ENCODE measurements around the gene ADCY2.

The ADCY2 gene

DNA sequence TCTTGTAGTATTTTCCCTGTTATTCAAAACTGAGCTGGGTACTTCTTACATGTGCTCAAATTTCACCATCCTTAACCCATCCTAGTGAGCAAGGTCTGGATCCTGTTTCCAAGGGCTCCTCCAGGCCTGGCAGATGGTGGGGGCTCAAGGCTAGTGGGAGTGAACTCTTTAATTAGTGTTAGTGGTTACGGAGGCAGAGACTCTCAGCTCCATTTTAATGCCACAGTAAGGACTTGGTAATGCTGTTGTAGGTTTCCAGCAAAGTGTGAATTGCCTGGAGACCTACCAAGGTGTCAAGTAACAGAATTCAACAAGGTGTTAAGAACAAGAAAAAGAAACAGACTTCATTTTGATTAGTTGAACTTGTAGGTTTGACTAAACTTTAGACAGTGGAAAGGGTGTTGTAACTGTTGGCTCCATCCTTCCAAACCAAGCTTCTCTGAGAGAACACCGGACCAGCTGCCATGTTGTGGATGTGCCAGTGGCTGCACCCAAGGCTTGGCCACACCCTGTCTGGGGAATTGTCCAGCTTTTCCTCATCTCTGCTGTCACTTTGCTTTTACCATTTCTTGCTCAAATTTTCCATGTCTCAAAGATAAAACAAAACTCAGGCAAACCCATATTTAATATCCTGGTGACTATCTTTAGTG is 98.7 kb downstream of the ADCY2 start:
- DNase-seq, result peak in 2 of 10 donors; percentile 37 to 54
- intact Hi-C loops (cut with DNase I), result no loop called here

DNA sequence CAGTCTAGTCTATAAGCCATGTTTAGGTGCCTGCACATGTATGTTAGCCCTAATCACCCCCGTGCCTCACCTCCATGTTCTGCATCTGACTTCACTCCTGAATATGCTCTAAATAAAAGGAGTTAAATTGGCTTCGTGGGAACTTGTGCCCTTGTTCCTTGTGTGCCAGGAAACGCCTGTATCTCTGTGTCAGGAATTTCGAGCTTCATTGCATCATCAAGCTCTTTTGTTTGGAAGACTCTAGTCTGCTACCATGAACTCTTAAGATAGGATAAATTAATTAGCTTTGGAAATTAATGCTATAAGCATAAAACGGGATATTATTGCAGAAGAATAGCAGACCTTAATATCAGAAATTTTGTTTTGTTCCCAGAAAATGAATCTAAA is 99.2 kb downstream of the ADCY2 start:
- intact Hi-C loops (cut with DNase I), result no loop called here
- no peak for DNase-seq

DNA sequence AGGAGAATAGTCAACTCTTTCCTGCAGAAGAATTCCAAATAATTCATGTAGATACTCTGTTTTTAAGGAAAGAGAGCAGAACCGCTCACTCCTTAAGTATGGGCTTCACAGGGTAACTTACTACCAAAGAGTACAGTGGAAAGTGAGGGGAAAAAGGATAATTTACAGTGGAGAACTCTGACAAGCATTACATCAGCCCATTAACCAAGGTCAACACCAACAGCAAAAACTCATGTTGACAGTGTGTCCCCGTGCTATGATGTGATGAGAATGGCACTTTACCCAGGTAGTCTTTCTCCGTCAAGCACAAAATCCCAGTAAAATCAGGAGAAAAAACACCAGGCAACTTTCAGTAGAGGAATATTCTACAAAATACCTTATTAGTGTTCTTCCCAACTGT is 104.3 kb downstream of the ADCY2 start:
- no peak for DNase-seq
- intact Hi-C loops (cut with DNase I), result no loop called here

DNA sequence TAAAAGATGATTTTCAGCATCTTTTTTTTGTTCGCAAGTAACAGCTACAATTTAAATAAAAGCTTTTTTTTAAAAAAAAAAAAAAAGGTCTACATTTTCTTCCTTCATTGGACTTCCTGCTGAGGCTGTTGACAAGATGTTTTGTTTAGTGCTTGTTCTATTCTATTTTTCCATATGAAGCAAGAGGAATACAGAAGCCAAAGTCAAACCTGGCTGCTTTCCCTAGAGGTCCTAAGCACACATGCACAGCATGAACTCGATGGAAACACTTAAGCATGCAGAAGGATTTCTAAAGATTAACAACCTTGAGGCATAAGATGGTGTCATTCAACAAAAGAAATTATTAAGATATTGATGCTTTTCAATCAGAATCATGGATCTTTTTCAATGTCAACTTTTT is 105.1 kb downstream of the ADCY2 start:
- intact Hi-C loops (cut with DNase I), result no loop called here
- no peak for DNase-seq

DNA sequence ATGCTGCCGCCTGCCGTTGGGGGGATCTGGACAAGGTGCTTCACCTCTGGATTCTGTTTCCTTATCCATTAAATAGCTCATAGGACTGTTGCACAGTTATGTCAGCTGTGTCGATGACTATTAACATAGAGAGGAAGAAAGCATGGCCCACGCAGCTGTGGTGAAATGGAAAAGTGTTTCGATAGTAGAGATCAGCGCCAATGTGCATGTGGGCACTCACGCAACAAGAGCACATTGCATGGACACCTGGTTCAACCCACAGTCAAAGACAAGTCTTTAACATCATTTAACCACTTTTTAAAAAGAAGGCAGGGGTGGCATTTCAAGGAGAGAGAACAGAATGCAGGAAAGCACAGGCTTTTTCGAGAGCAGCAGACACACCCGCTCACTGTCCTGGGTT is 107.6 kb downstream of the ADCY2 start:
- DNase-seq, result peak in 2 of 10 donors; percentile 31 to 83
- intact Hi-C loops (cut with DNase I), result no loop called here

DNA sequence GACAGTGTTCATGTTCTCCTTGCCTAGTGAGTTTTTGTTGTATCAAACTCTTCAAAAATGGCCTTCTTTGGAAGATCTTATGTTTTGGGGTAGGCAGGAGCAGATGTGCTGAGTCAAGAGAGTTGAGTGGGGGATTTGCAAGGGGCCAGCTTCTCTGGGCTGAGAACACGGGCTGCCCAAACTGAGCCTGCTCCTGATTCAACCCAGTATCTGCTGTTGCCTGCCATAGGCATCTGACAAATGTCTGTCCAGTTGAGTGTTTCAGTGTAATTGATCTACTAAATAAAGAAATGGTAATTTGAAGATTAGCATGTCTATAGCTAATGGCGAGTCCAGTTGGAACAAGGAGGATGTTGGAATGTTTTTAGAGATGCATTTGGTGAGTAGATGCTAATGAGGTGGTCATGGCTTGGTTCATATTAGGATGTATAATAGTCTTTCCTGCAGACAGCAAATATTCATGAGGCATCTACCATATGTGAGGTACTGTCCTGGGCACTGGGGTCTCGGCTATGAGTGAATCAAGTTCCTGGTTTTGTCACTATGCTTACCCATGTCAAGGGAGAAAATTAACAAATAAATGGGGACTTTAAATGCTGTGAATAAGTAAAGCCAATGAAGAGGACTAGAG is 119.5 kb downstream of the ADCY2 start:
- intact Hi-C loops (cut with DNase I), result no loop called here
- DNase-seq, result no peak

DNA sequence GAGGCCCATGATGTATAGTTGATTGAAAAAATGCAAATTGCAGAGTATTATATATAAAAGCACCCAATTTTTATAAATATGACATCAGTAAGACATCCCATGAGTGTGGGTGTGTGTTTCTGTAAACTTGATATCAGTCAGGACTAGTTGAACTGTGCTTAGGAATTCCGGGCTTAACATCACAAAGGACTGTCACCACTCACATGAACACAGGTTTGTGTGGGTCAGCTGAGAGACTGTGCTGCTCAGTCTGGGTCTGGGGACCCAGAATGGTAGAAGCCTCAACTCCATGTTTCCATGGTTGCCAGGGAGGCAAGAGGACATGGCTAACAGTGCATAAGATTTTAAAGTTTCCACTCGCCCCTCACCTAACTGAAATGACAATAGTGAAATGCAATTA is 120.3 kb downstream of the ADCY2 start:
- DNase-seq, result no peak
- intact Hi-C loops (cut with DNase I), result no loop called here

DNA sequence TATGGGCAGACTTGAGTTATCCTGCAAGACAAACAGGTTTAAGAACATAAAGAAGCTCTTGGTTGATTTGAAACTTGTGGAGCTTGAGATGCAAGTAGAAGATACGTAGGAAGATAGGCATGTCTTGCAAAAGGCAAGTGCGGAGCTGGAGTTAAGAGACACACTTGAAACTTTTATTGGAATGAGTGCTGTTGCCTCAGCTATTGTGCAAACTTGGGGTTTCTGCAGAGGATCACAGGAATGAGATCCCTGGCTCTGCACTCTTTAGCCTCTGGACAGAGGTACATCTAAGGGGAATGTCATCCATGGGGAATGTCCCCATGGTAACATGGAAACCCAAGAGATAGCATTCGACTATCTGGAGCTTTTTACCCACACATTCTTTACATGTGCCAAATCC is 121.1 kb downstream of the ADCY2 start:
- intact Hi-C loops (cut with DNase I), result no loop called here
- no peak for DNase-seq

DNA sequence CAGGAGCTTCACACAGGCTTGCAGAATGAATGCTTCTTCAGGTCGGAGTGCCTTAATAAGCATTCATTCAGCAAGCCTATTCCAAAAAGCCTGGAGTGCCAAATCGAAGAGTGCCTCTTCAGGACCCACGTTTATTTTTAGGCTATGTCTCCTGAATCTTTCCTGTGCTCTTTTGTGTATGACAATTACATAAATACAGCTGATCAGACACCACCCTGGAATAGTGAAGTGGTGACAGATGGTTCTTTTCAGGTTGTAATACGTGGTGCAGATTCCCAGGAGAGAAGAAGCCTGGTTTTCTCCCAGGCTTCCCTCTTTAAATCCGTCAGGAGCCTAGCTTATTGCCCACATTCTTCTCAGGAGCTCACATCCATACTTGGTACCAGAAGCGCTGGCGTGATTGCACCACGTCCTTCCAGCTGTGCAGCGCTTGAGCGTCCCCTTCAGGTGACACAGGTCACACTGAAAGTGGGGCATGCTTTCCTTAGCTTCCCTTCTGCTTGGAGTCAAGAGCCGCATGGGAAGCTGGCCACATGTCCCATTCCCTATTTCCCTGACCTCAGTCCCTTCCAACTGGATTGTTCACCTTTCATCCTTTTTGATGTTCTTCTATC is 123.1 kb downstream of the ADCY2 start:
- DNase-seq, result peak in 3 of 10 donors; percentile 47 to 91 (median 78)

DNA sequence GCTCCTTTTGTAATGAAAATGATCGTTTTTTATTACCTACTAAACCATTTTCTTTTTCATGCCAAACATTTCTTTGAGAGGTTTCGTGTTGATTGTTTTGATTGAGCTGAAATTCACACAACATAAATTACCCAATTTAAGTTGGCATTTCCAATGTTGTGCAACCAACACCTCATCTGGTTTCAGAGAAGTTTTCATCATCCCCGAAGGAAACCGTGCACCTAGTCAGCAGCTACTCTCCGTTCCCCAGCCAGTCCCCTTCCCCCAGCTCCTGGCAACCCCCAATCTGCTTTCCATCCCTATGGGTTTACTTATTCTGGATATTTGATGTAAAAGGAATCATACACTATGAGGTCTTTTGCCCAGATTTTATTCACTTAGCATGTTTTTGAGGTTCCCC is 123.6 kb downstream of the ADCY2 start:
- no peak for DNase-seq
- intact Hi-C loops (cut with DNase I), result no loop called here

More for the DNA sequence above, 123.1 kb downstream of the ADCY2 start:
- intact Hi-C loops (cut with DNase I), result no loop called here

DNA sequence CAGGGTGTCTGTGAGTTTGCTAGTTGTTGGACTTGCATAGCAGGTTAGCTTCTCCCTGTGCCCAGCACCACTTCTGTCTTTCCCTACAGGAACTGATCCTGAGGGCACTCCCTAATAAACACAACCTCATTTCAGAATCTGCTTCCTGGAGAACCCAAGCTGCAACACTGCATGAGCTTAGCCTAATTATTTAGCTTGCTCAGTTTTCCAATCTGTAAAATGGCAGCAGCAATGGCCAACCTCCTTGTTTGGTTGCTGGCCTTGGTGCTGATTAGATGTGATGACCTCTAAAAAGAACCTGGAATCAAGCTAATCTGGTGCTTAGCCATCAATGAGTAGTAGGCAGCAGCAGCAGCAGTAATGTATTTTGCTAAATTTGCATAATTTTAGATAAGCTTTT is 133.9 kb downstream of the ADCY2 start:
- DNase-seq, result no peak
- intact Hi-C loops (cut with DNase I), result no loop called here

DNA sequence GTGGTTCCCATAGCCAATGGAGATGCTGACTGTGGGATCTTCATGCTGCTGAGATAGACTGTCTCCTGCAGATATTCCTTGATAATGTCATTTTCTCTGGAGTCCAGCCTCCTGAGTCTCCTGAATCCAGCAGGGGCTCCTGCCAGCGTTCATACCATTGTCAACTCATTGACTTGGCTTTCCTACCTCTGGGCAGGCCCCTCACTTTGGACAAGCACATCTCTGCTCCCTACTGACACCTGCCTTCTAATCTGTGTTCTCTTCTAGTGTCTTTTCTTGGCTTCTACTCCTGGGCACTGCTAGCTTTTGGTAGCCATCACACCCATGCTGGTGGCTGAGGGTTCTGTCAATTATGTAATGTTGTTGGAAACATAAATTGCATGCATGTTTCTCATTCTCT is 138.0 kb downstream of the ADCY2 start:
- intact Hi-C loops (cut with DNase I), result no loop called here
- DNase-seq, result no peak

DNA sequence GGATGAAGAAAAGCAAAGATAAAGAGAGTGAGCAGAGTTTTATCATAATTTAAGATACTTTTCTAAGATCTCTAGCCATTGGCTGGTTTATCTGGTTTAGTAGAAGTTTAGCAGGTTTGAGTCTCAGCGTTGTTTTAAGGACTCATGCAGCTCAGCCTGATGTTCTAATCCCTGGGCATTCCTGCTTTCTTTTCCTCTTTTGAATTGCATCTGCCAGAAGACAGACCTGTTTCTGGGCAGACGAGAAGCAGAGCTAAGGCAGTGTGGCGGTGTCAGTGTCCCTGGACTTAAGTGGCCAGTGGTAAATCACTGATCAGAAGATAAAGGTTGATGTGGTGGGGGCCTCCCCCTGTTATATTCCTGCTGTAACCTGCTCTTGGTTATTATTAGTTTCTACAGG is 138.6 kb downstream of the ADCY2 start:
- intact Hi-C loops (cut with DNase I), result no loop called here
- no peak for DNase-seq

DNA sequence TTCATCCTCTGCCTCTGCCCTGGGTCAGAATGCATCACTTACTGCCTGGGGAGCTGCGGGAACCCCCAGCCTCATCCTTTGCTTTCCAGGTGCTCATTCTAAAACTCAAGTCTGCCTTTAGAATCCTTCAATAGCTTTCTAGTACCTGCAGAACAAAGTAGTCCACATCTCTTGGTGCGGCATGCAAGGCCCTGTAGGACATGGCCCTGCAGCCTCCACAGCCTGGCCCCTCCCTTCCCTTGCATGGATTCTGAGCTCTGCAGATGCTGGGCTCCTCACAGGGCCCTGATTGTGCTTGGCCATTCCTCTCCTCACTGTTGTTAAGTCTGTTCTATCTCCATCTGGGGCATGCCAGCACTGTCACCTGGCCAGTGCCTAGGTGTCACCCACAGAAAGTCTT is 141.6 kb downstream of the ADCY2 start:
- DNase-seq, result no peak
- intact Hi-C loops (cut with DNase I), result no loop called here

DNA sequence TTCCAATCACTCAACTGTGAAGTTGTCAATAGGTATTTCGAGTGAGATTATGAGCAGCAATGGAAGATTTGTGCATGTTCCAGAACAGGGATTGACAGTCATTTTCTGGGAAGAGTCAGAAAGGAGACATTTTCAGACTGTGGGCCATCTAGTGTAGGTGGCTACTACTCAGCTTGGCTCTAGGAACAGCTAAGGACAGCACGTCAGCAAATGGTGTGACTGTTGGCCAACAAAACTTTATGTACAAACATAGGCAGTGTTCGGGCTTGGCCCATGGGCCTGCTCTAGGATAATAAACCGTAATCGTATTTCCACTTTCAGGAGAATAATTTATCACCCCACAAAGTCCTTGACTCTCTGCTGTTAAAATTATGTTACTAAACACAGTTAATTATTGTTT is 143.6 kb downstream of the ADCY2 start:
- intact Hi-C loops (cut with DNase I), result no loop called here
- DNase-seq, result no peak

DNA sequence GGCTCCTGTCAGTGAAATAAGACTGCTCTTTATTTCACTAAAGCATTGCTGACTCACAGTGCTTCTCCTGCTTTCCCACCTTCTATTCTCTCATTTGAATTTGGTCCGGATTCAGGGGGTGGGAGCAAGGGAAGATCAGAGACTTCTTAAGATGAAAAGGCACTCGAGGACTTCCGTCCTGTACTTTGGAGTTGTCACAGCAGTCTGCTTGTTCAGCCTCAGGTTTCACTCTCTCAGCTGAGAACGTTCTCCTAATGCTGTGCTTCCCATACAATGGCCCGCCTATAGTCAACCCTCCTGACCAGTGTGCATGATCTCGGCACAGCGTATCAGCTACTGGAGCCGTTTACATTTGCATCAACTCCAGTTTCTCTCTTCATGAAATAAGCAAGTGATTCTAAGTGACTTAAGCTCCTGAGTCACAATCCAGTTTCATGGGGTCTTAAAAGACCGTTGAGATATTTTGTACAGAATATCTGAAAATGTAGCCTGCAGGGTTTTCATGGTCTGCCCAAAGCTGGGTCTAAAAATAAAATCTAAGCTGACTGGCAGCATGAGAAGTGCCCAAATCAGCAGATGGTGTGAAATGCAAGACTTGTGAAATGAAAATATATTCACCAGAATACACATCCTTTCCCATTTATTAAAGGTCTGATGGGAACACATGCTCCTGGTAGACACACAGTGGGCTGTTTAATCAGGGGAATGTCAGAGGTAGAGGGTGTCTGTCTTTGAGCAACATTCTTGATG is 145.0 kb downstream of the ADCY2 start:
- DNase-seq, result no peak
- intact Hi-C loops (cut with DNase I), result no loop called here

DNA sequence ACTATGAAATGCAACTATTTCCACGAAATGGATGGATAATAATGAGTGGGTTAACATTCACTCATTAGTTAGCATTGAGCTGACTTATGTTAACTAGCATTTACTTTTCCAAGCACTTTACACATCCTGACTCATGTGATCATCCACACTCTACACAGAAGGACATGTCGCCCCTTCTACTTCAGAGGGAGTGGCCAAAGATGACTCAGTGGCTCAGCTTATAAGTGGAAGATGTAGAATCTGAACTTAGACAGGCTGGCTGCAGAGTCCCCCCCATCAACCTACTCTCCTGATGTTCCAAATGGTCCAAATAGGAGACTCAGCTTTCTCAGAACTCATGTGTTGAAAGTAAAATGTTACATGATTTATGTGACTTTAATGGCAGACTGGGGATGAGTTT is 146.0 kb downstream of the ADCY2 start:
- intact Hi-C loops (cut with DNase I), result no loop called here
- no peak for DNase-seq

DNA sequence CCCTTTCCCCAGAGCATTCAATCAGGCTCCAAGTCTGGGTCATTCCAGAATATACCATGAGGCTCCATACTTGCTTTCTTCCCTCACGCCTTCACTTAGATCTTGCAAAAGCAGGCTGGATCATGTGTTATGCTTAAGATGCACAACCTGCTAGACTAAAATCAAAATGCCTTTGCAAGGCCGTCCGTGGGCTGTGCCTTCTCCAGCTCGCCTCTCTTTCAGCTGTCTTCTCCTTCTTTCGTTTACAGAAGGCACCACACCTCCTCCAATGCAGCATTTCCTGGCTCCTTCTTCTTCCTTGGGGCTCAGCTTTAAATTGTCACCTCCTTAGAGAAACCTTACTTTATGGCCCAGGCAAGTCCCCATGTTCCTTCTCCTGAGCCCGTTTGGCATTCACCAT is 150.6 kb downstream of the ADCY2 start:
- DNase-seq, result peak in 5 of 10 donors; percentile 16 to 92 (median 44)
- intact Hi-C loops (cut with DNase I), result no loop called here

DNA sequence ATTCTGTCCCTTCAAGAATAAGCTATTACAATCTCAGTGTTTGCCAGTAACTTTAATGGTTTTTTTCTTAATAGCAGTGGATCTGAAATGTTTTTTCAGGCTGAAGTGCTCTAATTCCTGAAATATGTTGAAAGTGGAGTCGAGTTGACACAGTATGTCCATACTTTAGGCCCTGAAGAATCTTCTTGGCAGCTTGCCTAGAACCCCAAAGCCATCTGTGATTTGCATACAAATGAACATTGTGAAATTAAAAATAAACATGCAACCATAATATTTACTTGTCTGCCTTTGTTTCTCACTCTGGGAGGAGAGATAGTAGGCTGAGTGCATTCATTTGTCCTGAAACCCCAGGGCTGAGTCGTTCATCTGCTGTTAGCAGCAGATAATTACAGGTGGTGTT is 152.7 kb downstream of the ADCY2 start:
- DNase-seq, result no peak
- intact Hi-C loops (cut with DNase I), result no loop called here

DNA sequence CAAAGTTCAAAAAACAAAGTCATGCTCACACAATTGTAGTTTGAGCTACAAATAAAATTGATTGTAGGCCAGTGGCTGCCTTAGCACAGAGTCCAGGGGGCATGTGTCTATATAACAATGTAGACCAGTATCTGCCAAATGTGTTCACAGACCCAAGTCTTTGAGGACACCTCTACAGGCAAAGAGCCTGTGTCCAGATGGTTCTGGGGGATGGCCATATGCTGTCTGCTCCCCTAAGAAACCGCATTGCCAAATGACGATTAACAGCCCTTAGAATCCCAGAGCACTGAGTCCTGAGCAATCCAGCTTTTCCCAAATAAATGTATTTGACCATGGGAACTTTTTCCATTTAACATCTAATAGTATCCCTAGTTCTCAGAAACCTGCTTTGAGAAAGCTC is 169.6 kb downstream of the ADCY2 start:
- intact Hi-C loops (cut with DNase I), result no loop called here
- DNase-seq, result peak in 1 of 10 donors; percentile 69

DNA sequence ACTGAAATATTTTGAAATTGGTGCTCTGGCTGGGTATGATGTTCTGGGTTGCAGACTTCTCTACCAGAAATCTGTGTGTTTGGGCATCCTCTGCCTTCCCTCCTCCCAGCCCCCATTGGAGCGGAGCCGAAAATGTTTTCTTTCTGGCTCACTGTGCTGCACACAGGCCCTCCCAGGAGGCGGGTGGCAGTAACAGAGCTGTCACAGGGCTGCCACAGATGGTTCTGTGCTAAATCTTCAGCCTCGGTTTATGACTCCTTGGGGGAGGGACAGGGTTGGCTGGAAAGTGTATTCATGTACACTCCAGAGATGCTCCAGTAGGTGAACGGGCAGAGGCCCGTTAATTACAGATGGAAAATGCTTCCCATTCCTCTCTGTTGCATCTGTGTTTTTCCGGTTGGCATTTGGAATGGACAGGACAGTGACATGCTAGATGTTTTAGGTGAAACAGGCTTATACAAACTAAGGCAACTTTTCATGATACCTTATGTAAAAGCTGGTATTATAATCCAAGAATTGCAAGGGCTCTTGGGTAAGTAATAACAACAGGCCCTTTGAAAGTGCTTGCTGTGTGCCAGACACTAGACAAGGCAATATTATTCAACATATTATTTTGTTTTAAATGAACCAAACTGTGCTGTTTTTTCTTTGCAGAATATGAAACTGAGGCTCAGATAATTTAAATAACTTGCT is 180.2 kb downstream of the ADCY2 start:
- peak; percentile 51 to 94 (median 70) for DNase-seq
- intact Hi-C loops (cut with DNase I), result no loop called here

Data from posterior cingulate gyrus (tissue), 11 donors.